ENCODE data around the gene PIK3IP1.

Gene PIK3IP1

GRCh38 chr22:31274017-31274416 is 18.3 kb downstream of the PIK3IP1 start:
- TF ChIP-seq PAX5 (IDR thresholded peaks at IDR 0.05; ENCODE audit: insufficient read depth, low read length, severe bottlenecking) (no peak), POLR2A (IDR thresholded peaks at IDR 0.05; ENCODE audit: low read depth, low read length) (no peak), TAF1 (IDR thresholded peaks at IDR 0.05; ENCODE audit: low read depth, low read length) (no peak), POLR2AphosphoS5 (IDR thresholded peaks at IDR 0.05; ENCODE audit: low read depth, low read length) (no peak), POU2F2 (IDR thresholded peaks at IDR 0.05; ENCODE audit: low read depth, low read length) (no peak), SPI1 (IDR thresholded peaks at IDR 0.05; ENCODE audit: low read depth, low read length) (no peak)
- DNase-seq (ENCODE audit: insufficient read length, low spot score) (no peak), FAIRE-seq (no peak)

GRCh38 chr22:31272522-31273446 is 19.5 kb downstream of the PIK3IP1 start:
- TF ChIP-seq TAF1 (IDR thresholded peaks at IDR 0.05; ENCODE audit: low read depth, low read length) (no peak), SPI1 (IDR thresholded peaks at IDR 0.05; ENCODE audit: low read depth, low read length) (no peak), POLR2A (IDR thresholded peaks at IDR 0.05; ENCODE audit: low read depth, low read length) (no peak), POLR2AphosphoS5 (IDR thresholded peaks at IDR 0.05; ENCODE audit: low read depth, low read length) (no peak), POU2F2 (IDR thresholded peaks at IDR 0.05; ENCODE audit: low read depth, low read length) (no peak), PAX5 (IDR thresholded peaks at IDR 0.05; ENCODE audit: insufficient read depth, low read length, severe bottlenecking) (no peak)
- DNase-seq (ENCODE audit: insufficient read length, low spot score) = peak; percentile 43
- peak; percentile 92 for FAIRE-seq

GRCh38 chr22:31271485-31271884 is 20.8 kb downstream of the PIK3IP1 start:
- TF ChIP-seq POLR2A (IDR thresholded peaks at IDR 0.05; ENCODE audit: low read depth, low read length) (no peak), POLR2AphosphoS5 (IDR thresholded peaks at IDR 0.05; ENCODE audit: low read depth, low read length) (no peak), PAX5 (IDR thresholded peaks at IDR 0.05; ENCODE audit: insufficient read depth, low read length, severe bottlenecking) (no peak), SPI1 (IDR thresholded peaks at IDR 0.05; ENCODE audit: low read depth, low read length) (no peak), TAF1 (IDR thresholded peaks at IDR 0.05; ENCODE audit: low read depth, low read length) (no peak), POU2F2 (IDR thresholded peaks at IDR 0.05; ENCODE audit: low read depth, low read length) (no peak)
- FAIRE-seq (no peak), DNase-seq (ENCODE audit: insufficient read length, low spot score) (no peak)

GRCh38 chr22:31271026-31271425 is 21.3 kb downstream of the PIK3IP1 start:
- DNase-seq (ENCODE audit: insufficient read length, low spot score) = no peak
- FAIRE-seq = no peak
- TF ChIP-seq TAF1 (IDR thresholded peaks at IDR 0.05; ENCODE audit: low read depth, low read length) = no peak
- no peak for TF ChIP-seq PAX5 (IDR thresholded peaks at IDR 0.05; ENCODE audit: insufficient read depth, low read length, severe bottlenecking)
- no peak for TF ChIP-seq POLR2AphosphoS5 (IDR thresholded peaks at IDR 0.05; ENCODE audit: low read depth, low read length)
- TF ChIP-seq POLR2A (IDR thresholded peaks at IDR 0.05; ENCODE audit: low read depth, low read length) = no peak
- no peak for TF ChIP-seq POU2F2 (IDR thresholded peaks at IDR 0.05; ENCODE audit: low read depth, low read length)

GRCh38 chr22:31269892-31270579 is 22.3 kb downstream of the PIK3IP1 start:
- TF ChIP-seq PAX5 (IDR thresholded peaks at IDR 0.05; ENCODE audit: insufficient read depth, low read length, severe bottlenecking) (no peak), SPI1 (IDR thresholded peaks at IDR 0.05; ENCODE audit: low read depth, low read length) (no peak), TAF1 (IDR thresholded peaks at IDR 0.05; ENCODE audit: low read depth, low read length) (no peak)
- DNase-seq (ENCODE audit: insufficient read length, low spot score) (no peak), FAIRE-seq (no peak)

- DNase-seq (ENCODE audit: insufficient read length, low spot score) (no peak), FAIRE-seq (no peak)
- TF ChIP-seq PAX5 (IDR thresholded peaks at IDR 0.05; ENCODE audit: insufficient read depth, low read length, severe bottlenecking) (no peak), POU2F2 (IDR thresholded peaks at IDR 0.05; ENCODE audit: low read depth, low read length) (no peak), POLR2A (IDR thresholded peaks at IDR 0.05; ENCODE audit: low read depth, low read length) (no peak), SPI1 (IDR thresholded peaks at IDR 0.05; ENCODE audit: low read depth, low read length) (no peak), TAF1 (IDR thresholded peaks at IDR 0.05; ENCODE audit: low read depth, low read length) (no peak), POLR2AphosphoS5 (IDR thresholded peaks at IDR 0.05; ENCODE audit: low read depth, low read length) (no peak)
Measured at GRCh38 chr22:31268281-31268680, 24.0 kb downstream of the PIK3IP1 start.

GRCh38 chr22:31263896-31264640 is 28.2 kb downstream of the PIK3IP1 start:
- FAIRE-seq (no peak), DNase-seq (ENCODE audit: insufficient read length, low spot score) (no peak)
- TF ChIP-seq PAX5 (IDR thresholded peaks at IDR 0.05; ENCODE audit: insufficient read depth, low read length, severe bottlenecking) = no peak
- no peak for TF ChIP-seq SPI1 (IDR thresholded peaks at IDR 0.05; ENCODE audit: low read depth, low read length)
- no peak for TF ChIP-seq TAF1 (IDR thresholded peaks at IDR 0.05; ENCODE audit: low read depth, low read length)
- TF ChIP-seq POLR2AphosphoS5 (IDR thresholded peaks at IDR 0.05; ENCODE audit: low read depth, low read length) = no peak
- TF ChIP-seq POLR2A (IDR thresholded peaks at IDR 0.05; ENCODE audit: low read depth, low read length) = no peak
- TF ChIP-seq POU2F2 (IDR thresholded peaks at IDR 0.05; ENCODE audit: low read depth, low read length) = no peak

- DNase-seq (ENCODE audit: insufficient read length, low spot score) (no peak), FAIRE-seq (no peak)
- TF ChIP-seq TAF1 (IDR thresholded peaks at IDR 0.05; ENCODE audit: low read depth, low read length) = no peak
- no peak for TF ChIP-seq POLR2AphosphoS5 (IDR thresholded peaks at IDR 0.05; ENCODE audit: low read depth, low read length)
- TF ChIP-seq POLR2A (IDR thresholded peaks at IDR 0.05; ENCODE audit: low read depth, low read length) = no peak
- TF ChIP-seq PAX5 (IDR thresholded peaks at IDR 0.05; ENCODE audit: insufficient read depth, low read length, severe bottlenecking) = no peak
- no peak for TF ChIP-seq POU2F2 (IDR thresholded peaks at IDR 0.05; ENCODE audit: low read depth, low read length)
- TF ChIP-seq SPI1 (IDR thresholded peaks at IDR 0.05; ENCODE audit: low read depth, low read length) = no peak
Measured at GRCh38 chr22:31262312-31263133, 29.8 kb downstream of the PIK3IP1 start.
